Omental fat pad (tissue), 4 donors: ENCODE data around the gene UBE4A. TPM values are rescaled to one million over a fixed set of nuclear protein-coding genes. Genes with fewer than 3 reads are reported as not detected.

Source experiments
- ATAC-seq: fragments of 150-250 bp; one replicate; pipeline ENCODE4 v1.9.1; 2016; ENCODE audit warnings: mild to moderate bottlenecking, moderate library complexity; ENCODE audit not compliant: low FRiP score
- DNase-seq: peaks from one replicate; pipeline ENCODE4 v3.0.0-alpha.2; 2019; ENCODE audit warnings: low spot score
- CTCF ChIP-seq, 3 donors: fragments of 450-650 bp; IDR thresholded peaks; one replicate each; pipeline ENCODE4 v1.5.1; 2016 to 2017; ENCODE audit warnings: antibody characterized with exemption in 3 of 3, mild to moderate bottlenecking in 3 of 3, moderate library complexity in 2 of 3
- total RNA-seq, 4 donors: library from RNA; depleted of rRNA; stranded (reverse); fragments of >200 nt; gene quantifications; one replicate each; pipeline ENCODE4 v1.1.0, GENCODE V29; 2016

The UBE4A gene
- total RNA-seq, 4 donors from 2014 or later = 39.3 to 45.9 (median 42.3) TPM

DNA sequence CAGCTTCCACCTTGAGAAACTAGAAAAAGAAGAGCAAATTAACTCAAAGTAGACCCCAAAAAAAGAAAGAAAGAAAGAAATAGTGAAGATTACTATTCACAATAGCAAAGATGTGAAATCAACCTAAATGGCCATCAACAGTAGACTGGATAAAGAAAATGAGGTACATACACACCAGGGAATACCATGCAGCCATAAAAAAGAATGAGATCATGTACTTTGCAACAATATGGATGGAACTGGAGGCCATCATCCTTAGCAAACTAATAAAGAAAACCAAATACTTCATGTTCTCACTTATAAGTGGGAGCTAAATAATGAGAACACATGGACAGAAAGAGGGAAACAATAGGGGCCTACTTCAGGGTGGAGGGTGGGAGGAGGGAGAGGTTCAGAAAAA, 30.7 kb upstream of the UBE4A start:
- DNase-seq (no peak), ATAC-seq (no peak)
- TF ChIP-seq CTCF (IDR thresholded peaks at IDR 0.05) = no peak

DNA sequence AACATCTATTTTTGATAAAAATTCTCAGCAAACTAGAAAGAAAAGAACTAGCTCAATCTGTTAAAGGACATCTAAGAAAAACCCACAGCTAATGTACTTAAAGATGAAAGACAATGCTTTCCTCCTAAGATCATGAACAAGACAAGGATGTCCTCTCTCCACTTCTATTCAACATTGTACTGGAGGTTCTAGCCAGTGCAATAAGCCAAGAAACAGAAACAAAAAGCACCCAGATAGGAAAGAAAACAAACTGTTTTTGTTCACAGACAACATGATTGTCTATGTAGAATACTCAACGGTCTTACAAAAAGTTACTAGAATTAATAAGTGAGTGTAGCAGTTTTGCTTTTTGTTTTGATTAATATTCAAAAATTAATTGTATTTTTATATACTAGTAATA, 24.7 kb upstream of the UBE4A start:
- TF ChIP-seq CTCF (IDR thresholded peaks at IDR 0.05) = no peak
- ATAC-seq = no peak
- DNase-seq = no peak

DNA sequence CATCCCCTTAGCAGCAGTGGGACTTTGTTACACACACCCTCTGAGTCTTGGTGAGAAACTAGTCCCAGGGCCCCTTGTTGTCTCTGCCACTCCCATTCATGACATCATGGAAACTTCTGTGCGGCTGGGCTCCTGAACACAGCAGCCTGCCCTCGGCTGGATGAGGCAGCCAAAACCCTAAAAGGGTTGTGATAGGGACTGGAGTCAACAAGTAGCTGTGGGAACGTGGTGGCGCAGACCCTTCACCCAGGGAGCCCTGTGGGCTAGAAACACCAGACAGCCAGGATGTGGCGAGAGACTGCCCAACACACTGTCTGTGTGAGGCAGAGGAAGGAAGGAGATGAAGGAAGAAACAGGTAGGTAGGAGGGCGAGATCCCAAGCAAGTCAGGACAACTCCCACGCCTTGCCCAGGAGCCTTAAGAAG, 20.8 kb upstream of the UBE4A start:
- DNase-seq (no peak), ATAC-seq (no peak)
- TF ChIP-seq CTCF (IDR thresholded peaks at IDR 0.05) = no peak

- TF ChIP-seq CTCF (IDR thresholded peaks at IDR 0.05) = no peak
- ATAC-seq = no peak
- no peak for DNase-seq
Measured at GRCh38 chr11:118339281-118339961, 20.0 kb upstream of the UBE4A start.

DNA sequence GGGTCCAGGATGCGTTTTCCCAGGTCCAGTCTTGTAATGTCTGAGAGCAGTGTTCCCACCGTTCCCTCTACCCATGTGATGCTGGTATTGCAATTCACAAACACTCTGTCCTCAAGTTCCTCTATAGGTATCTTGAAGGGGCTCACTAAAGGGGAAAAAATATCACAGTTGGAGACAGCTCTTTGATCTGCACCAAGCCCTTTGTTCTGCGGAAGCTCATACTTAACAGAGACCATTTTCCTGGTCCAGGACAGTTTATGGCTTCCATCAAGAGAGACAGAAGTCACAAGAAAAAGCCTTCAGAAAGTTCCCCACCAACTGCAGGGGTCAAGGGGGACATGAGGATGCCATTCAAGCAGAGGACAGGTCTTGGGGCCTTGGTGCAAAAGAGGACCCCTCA, 19.0 kb upstream of the UBE4A start:
- DNase-seq = no peak
- no peak for TF ChIP-seq CTCF (IDR thresholded peaks at IDR 0.05)
- ATAC-seq = no peak

- no peak for DNase-seq
- no peak for TF ChIP-seq CTCF (IDR thresholded peaks at IDR 0.05)
- no peak for ATAC-seq
Measured at GRCh38 chr11:118341261-118341660, 18.1 kb upstream of the UBE4A start.

GRCh38 chr11:118341815-118342489, 17.4 kb upstream of the UBE4A start:
- ATAC-seq (no peak), DNase-seq (no peak)
- no peak for TF ChIP-seq CTCF (IDR thresholded peaks at IDR 0.05)
